ENCODE results near the gene EXD3.

Gene EXD3

DNA sequence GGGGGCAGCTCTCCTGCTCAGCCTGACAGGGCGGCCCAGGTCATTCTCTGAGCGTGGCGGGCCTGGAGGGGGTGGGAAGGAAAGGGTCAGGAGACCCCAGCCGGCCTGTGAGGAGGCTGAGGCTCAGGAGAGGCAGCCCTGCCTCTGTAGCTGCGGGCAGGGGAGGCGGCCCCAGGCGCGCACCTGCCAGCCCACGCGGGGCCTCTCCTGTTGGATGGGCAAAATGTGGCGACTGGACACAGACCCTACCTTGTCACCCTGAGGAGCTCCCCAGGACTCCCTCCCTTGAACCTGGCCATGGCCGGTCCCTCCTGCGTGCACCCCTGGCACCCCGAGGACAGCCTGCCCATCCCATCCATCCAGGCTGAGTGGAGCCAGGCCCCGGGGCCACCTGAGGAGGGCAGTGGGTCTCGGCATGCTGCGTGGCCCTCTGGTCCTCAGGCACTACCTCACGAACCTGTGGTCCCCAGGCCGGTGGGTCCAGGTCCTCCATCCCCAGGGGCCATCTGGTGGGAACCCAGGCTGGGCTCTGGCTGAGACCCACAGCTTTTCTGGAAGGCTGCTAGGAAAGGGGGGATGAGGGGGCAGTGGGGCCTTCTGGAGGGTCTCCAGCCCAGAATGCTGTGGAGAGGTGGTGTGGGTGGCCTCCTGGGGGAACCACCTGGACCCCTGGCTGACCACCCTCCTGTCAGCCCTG is 105.8 kb downstream of the EXD3 start:
- no peak for DNase-seq (ENCODE audit: low read depth)

DNA sequence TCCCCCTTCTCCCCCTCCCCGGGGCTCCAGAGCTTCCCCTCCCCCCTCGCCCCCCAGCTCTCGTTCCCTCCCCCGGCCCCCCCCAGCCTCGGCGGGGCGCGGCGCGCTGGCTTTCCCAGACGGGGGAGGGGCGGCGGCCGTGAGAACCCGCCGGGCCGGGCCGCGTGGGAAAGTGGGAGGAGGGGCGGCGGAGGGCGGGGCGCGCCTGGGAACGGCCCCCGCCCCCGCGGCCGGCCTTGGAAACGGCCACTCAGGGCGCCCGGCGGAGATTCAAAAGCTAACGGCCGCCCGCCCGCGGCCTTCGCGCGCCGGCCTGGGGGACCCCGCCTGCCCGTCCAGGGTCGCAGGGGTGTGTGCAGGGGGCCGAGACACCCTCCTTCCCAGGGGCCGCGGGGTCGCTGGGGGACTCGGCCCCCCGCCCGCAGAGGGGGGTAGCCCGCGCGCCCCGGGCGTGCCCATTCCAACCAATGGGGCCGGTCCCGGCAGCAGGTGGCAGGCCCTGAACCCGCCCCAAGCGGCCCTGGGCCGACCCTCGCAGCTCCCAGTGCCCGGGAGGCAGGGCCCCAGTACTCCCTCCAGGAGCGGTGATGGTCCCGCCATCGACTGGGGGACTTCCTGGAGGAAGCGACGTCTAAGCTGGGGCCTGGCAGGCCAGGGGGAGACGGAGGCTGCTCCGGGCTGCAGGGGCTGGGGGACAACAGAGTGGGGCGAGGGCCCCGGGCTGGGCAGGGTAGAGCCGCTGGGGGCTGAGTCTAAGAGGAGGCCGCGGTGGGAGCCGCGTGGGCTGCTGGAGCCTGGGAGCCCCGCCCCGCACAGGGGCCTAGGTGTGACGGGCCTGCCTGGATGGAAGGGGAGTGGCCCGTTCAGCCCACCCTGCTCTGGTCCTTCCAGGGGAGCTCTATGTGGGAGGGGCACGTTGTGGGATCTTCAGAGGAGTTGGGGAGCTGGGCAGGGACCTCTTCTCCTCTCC is 106.7 kb downstream of the EXD3 start:
- DNase-seq (ENCODE audit: low read depth) = no peak

DNA sequence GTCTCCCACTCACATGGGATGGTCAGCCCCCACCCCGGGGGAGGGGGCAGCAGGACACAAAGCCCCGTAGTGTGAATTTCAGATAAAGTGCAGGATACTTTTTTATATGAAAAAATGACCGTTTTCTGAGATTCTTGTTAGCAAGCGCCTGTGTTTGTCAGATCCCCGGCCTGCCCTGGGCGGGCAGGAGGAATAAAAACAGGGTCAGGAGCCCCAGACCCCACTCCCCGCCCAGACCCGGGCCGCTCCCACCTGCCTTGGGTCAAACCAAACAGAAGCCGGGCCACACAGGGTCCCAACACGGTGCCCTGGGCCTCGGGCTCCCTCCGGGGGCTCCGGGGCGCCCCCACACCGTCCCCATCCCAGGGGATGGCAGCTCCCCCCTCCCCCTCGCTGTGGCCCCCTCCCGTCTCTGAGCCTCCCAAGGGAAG is 107.4 kb downstream of the EXD3 start:
- no peak for DNase-seq (ENCODE audit: low read depth)

GRCh38 chr9:137314561-137315560 is 108.1 kb downstream of the EXD3 start:
- no peak for DNase-seq (ENCODE audit: low read depth)

- DNase-seq (ENCODE audit: low read depth) = no peak
Observed at GRCh38 chr9:137313956-137314560, 108.9 kb downstream of the EXD3 start.

GRCh38 chr9:137313326-137313936 is 109.5 kb downstream of the EXD3 start:
- DNase-seq (ENCODE audit: low read depth) = no peak

- DNase-seq (ENCODE audit: low read depth) = no peak
Observed at GRCh38 chr9:137312852-137313325, 110.1 kb downstream of the EXD3 start.

DNA sequence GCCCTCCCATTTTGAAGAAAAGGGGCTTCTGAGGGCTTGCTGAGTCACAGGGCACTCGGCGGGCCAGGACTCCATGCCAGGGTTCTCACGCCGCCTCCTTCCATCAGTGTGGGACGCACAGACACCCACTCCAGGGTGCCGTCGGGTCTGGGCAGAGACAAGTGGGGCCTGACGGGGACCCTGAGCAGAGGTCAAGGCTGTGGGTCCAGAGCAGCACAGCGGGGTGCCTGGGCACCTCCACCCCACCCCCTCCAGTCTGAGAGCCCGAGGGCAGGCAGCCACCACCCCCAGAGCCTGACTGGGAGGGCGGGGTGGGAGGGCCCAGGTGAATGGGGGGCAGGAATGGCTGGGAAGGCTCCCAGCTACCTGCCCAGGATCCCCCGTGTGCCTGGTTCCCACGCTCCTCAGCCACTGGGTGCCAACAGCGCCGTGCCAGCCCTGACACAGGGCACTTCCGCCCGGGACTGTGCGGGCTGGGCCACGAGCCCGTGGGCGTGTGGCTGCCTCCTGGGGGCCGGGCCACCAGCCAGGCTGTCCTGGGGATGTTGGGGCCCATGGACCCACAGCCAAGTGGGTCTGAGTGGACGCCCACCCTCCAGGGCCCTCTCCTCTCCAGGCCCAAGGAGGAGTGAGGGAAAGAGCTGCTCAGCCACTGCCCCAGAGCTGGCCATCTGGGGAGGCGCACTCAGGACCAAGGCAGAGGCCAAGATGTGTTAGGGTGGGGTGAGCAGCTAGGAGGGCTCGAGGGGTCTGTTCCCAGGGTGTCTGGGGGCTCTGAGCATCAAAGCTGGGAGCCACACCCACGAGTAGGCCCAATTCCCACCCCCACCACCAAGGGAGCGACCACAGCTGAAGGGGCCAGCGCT is 110.7 kb downstream of the EXD3 start:
- DNase-seq (ENCODE audit: low read depth) = no peak

GRCh38 chr9:137311171-137311985 is 111.6 kb downstream of the EXD3 start:
- no peak for DNase-seq (ENCODE audit: low read depth)

GRCh38 chr9:137310189-137311052 is 112.5 kb downstream of the EXD3 start:
- DNase-seq (ENCODE audit: low read depth) = no peak

DNA sequence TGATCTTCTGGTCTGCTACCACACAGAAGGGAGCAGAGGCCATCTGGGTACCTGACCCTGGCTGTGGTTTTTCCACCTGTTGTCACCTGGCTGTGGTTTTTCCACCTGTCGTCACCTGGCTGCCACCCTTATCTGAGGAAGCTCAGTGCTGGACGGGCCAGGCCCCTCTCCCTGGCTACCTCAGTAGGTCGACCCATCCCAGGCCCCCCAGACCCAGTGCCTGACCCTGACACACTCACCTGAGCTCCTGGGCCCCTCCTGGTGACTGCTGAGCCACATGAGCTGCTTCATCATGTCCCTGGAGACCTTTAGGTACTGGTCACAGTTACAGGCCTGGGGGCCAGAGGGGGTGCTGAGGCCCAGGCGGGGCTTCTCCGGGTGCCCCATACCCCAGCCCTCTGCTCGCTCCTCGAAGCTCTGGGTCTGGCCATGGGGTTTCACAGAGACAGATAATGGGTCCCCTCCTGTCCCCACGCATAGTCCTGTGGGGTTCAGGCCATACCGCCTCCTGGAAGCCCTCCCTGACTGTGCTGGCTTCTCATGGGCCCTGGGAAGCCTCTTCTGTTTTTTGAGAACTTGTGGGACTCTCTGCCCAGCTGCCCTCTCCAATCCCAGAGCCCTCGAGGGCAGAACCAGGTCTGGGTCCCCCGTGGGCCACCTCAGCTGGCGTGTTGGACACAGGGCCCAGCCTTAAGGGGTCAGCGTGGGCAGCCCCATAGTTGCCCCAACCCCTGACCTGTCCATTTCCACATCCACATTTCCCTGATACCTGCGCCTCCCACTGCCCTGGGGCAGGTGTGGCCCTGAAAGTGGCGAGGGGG is 113.4 kb downstream of the EXD3 start:
- no peak for DNase-seq (ENCODE audit: low read depth)

- DNase-seq (ENCODE audit: low read depth) = no peak
Observed at GRCh38 chr9:137308057-137308619, 114.8 kb downstream of the EXD3 start.

DNA sequence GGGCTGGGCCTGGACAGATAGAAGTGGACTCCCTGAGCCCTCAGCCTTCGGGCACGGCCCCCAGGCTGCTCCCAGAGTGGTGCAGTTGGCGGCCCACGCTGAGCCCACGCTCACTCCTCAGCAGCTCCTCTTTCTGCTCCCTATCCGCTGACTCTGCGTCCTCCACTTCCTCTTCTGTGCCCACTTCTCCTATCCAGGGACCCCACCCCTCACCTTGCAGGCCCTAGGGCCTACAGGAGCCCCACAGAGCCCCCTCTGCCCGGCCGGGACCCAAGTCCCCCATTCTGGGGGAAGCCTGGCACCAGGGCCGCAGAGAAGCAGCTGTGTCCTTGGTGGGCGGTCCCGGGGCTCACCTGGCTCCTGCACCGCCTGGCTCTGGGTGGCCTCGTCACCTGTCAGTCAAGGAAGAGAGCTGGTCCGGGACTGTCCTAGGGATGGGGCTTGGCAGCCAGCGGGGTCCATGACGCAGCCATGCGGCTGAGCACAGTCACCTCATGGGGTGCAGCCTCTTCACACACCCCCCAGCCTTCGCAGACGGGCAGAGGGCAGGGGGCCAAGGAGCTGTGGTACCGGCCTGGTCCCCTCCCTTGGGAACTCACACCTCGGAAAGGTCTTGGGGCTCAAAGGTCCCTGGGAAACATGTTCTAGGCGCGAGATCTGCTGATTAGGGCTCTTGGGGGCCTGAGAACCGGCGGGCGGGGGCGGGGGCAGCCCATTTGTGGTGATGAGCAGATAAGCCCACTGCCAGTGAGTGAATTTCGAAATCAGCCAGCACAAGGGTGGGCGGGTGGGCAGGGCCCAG is 115.5 kb downstream of the EXD3 start:
- DNase-seq (ENCODE audit: low read depth) = no peak

DNA sequence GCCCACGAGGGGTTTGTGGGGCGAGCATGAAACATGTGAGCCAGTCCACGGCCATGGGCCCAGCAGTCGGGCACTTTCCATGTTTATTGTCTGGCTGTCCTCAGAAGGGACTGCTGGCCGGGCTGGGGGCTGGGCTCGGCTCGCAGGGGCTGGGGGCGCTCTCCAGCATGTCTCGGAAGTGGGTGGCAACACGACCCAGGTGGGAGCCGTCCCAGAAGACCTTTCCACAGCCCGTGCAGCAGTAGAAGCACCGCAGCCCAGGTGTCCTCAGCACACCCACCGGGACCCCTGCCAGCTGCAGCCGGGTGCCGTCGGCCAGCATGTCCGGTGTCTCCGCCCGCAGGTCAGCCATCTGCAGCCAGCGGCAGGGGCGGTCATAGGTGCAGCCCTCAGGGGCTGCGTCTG is 116.1 kb downstream of the EXD3 start:
- DNase-seq (ENCODE audit: low read depth) = no peak

DNA sequence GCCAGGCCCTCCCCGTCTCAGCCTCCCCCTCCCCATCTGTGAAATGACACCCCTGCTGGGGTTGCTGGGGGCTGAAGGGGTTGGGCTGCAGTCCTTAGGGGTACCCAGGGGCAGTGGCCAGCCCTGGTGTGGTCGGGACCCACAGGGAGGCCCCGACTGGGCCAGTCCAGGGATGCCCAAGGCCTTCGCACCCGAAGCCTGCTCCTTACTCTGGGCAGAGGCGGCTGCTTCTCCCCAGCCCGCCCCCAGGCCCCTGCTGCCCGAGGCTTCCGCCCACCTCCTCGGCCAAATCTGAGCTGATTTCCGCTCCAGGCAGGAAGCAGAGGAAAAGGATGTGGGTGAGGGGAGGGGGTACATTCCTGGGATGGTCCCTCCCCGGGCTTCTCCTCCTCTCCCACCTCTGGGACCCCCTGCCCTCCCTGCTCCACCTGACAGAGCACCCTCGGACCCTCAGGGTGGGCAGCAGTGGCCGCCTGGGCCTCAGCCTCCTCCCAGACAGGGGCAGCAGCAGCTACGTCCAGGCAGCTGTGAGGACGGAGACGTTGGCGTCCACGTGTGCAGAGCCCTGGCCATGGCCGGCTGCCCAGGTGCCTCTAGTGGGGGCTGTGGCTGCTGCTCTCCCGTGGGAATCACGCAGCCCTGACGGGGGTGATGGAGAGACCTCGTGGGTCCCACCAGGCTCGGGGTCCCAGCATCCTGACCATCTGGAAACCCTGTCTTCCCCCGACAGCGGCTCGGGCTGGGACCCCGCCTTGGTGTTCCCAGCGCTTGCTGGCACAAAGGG is 116.7 kb downstream of the EXD3 start:
- no peak for DNase-seq (ENCODE audit: low read depth)
